Measurements from ENCODE around the gene PIGR.

- TF ChIP-seq, protein P1, sequence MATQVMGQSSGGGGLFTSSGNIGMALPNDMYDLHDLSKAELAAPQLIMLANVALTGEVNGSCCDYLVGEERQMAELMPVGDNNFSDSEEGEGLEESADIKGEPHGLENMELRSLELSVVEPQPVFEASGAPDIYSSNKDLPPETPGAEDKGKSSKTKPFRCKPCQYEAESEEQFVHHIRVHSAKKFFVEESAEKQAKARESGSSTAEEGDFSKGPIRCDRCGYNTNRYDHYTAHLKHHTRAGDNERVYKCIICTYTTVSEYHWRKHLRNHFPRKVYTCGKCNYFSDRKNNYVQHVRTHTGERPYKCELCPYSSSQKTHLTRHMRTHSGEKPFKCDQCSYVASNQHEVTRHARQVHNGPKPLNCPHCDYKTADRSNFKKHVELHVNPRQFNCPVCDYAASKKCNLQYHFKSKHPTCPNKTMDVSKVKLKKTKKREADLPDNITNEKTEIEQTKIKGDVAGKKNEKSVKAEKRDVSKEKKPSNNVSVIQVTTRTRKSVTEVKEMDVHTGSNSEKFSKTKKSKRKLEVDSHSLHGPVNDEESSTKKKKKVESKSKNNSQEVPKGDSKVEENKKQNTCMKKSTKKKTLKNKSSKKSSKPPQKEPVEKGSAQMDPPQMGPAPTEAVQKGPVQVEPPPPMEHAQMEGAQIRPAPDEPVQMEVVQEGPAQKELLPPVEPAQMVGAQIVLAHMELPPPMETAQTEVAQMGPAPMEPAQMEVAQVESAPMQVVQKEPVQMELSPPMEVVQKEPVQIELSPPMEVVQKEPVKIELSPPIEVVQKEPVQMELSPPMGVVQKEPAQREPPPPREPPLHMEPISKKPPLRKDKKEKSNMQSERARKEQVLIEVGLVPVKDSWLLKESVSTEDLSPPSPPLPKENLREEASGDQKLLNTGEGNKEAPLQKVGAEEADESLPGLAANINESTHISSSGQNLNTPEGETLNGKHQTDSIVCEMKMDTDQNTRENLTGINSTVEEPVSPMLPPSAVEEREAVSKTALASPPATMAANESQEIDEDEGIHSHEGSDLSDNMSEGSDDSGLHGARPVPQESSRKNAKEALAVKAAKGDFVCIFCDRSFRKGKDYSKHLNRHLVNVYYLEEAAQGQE (IDR thresholded peaks at IDR 0.05; ENCODE audit: borderline replicate concordance): no peak
- TF ChIP-seq CTCF (IDR thresholded peaks at IDR 0.05; ENCODE audit: poor library complexity, severe bottlenecking) (no peak), EP300 (conservative IDR thresholded peaks at IDR 0.05; ENCODE audit: poor library complexity, severe bottlenecking) (no peak), POLR2AphosphoS5 (IDR thresholded peaks at IDR 0.05) (no peak), EZH2 (IDR thresholded peaks at IDR 0.05; ENCODE audit: borderline replicate concordance, insufficient read depth, low read length, poor library complexity, severe bottlenecking) (no peak), TAF1 (IDR thresholded peaks at IDR 0.05; ENCODE audit: low read depth) (no peak)
Measured at GRCh38 chr1:206904423-206905142, 41.7 kb downstream of the PIGR start.

Data from neural cell (in vitro differentiated cells).